ENCODE measurements around the gene CDH4.
A peak's percentile ranks its signal among the peaks of the same experiment; 100 is the strongest.

Gene CDH4

DNA sequence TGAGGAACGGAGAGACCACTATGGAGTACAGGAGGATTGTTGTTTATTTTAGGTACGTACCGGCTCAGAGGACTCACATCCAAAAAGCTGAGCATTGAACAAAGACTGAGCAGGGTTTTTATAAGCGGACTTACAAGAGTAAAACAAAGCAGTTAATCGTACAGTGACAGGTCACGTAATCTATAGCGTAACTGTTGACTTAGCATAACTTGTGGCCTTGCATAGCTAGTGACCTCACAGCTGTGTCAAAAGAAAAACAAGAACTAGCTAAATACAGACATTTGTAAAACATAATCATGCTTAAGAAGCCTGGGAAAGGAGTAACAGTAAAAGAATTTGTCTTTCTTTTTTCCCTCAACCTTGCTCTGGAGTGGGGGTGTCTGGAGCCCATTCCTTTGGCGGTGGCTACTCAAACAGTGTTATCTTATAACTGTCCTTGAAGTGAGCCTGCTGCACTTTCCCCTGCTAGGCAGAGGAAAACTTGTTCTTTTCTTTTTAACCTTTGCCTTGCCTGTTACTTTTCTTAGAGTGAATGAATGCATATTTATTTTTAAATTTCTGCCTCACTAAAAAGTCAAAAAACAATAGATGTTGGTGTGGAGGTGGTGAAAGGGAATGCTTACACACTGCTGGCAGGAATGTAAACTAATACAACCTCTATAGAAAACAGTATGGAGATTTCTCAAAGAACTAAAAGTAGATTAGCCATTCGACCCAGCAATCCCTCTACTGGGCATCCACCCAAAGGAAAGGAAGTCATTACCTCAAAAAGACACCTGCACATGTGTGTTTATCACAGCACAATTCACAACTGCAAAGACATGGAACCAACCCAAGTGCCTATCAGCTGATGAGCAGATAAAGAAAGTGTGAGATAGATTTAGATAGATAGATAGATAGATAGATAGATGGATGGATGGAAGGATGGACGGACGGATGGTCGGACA lies 704.6 kb downstream of the CDH4 start (continued):
- no peak; the same call in 1 of the 2 replicates for TF ChIP-seq KLF1 (tag by site-specific recombination; IDR thresholded peaks at IDR 0.05)
- TF ChIP-seq ZNF350 (tag by site-specific recombination; IDR thresholded peaks at IDR 0.05): no peak
- no peak for TF ChIP-seq ZSCAN30 (tag by site-specific recombination; IDR thresholded peaks at IDR 0.05)
- TF ChIP-seq, protein P1, sequence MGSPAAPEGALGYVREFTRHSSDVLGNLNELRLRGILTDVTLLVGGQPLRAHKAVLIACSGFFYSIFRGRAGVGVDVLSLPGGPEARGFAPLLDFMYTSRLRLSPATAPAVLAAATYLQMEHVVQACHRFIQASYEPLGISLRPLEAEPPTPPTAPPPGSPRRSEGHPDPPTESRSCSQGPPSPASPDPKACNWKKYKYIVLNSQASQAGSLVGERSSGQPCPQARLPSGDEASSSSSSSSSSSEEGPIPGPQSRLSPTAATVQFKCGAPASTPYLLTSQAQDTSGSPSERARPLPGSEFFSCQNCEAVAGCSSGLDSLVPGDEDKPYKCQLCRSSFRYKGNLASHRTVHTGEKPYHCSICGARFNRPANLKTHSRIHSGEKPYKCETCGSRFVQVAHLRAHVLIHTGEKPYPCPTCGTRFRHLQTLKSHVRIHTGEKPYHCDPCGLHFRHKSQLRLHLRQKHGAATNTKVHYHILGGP (tag by site-specific recombination; IDR thresholded peaks at IDR 0.05): no peak
- TF ChIP-seq REPIN1 (tag by site-specific recombination; IDR thresholded peaks at IDR 0.05; ENCODE audit: low read depth): no peak
- TF ChIP-seq ZNF138 (tag by site-specific recombination; IDR thresholded peaks at IDR 0.05; ENCODE audit: borderline replicate concordance): no peak
- TF ChIP-seq SCRT1 (tag by site-specific recombination; IDR thresholded peaks at IDR 0.05; ENCODE audit: borderline replicate concordance): 0 out of 2 replicates have a peak, but pooled peaks have one; percentile 44
- TF ChIP-seq FEZF1 (tag by site-specific recombination; IDR thresholded peaks at IDR 0.05): peak; percentile 84
- peak; percentile 54; the same call in 1 of the 2 replicates for TF ChIP-seq BCL11A (tag by site-specific recombination; IDR thresholded peaks at IDR 0.05; ENCODE audit: low read depth)
- no peak for TF ChIP-seq WT1 (tag by site-specific recombination; IDR thresholded peaks at IDR 0.05)
- no peak for TF ChIP-seq KLF9 (tag by site-specific recombination; IDR thresholded peaks at IDR 0.05; ENCODE audit: low read depth)
- TF ChIP-seq ZBTB1 (tag by site-specific recombination; IDR thresholded peaks at IDR 0.05): no peak
- TF ChIP-seq KLF10 (tag by site-specific recombination; IDR thresholded peaks at IDR 0.05): peak; percentile 19; the same call in 1 of the 2 replicates
- TF ChIP-seq KLF7 (tag by site-specific recombination; IDR thresholded peaks at IDR 0.05; ENCODE audit: borderline replicate concordance): no peak
- TF ChIP-seq ZNF302 (tag by site-specific recombination; IDR thresholded peaks at IDR 0.05; ENCODE audit: low read depth): no peak
- no peak for TF ChIP-seq ZNF24 (tag by site-specific recombination; IDR thresholded peaks at IDR 0.05)
- TF ChIP-seq ZNF654 (tag by site-specific recombination; IDR thresholded peaks at IDR 0.05; ENCODE audit: low read depth): no peak
- peak; percentile 94 for TF ChIP-seq SCRT2 (tag by site-specific recombination; IDR thresholded peaks at IDR 0.05)
- peak; percentile 61; the same call in 1 of the 2 replicates for TF ChIP-seq ZNF600 (tag by site-specific recombination; IDR thresholded peaks at IDR 0.05)
- TF ChIP-seq, protein P2, sequence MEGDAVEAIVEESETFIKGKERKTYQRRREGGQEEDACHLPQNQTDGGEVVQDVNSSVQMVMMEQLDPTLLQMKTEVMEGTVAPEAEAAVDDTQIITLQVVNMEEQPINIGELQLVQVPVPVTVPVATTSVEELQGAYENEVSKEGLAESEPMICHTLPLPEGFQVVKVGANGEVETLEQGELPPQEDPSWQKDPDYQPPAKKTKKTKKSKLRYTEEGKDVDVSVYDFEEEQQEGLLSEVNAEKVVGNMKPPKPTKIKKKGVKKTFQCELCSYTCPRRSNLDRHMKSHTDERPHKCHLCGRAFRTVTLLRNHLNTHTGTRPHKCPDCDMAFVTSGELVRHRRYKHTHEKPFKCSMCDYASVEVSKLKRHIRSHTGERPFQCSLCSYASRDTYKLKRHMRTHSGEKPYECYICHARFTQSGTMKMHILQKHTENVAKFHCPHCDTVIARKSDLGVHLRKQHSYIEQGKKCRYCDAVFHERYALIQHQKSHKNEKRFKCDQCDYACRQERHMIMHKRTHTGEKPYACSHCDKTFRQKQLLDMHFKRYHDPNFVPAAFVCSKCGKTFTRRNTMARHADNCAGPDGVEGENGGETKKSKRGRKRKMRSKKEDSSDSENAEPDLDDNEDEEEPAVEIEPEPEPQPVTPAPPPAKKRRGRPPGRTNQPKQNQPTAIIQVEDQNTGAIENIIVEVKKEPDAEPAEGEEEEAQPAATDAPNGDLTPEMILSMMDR (tag by site-specific recombination; IDR thresholded peaks at IDR 0.05): no peak
- TF ChIP-seq, protein P3, sequence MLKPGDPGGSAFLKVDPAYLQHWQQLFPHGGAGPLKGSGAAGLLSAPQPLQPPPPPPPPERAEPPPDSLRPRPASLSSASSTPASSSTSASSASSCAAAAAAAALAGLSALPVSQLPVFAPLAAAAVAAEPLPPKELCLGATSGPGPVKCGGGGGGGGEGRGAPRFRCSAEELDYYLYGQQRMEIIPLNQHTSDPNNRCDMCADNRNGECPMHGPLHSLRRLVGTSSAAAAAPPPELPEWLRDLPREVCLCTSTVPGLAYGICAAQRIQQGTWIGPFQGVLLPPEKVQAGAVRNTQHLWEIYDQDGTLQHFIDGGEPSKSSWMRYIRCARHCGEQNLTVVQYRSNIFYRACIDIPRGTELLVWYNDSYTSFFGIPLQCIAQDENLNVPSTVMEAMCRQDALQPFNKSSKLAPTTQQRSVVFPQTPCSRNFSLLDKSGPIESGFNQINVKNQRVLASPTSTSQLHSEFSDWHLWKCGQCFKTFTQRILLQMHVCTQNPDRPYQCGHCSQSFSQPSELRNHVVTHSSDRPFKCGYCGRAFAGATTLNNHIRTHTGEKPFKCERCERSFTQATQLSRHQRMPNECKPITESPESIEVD (tag by site-specific recombination; IDR thresholded peaks at IDR 0.05): peak; percentile 92
- TF ChIP-seq, protein P4, sequence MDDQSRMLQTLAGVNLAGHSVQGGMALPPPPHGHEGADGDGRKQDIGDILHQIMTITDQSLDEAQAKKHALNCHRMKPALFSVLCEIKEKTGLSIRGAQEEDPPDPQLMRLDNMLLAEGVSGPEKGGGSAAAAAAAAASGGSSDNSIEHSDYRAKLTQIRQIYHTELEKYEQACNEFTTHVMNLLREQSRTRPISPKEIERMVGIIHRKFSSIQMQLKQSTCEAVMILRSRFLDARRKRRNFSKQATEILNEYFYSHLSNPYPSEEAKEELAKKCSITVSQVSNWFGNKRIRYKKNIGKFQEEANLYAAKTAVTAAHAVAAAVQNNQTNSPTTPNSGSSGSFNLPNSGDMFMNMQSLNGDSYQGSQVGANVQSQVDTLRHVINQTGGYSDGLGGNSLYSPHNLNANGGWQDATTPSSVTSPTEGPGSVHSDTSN (CRISPR knock-in tag; IDR thresholded peaks at IDR 0.05): no peak
- TF ChIP-seq OSR2 (tag by site-specific recombination; IDR thresholded peaks at IDR 0.05): peak; percentile 52; the same call in 1 of the 2 replicates
- TF ChIP-seq ZNF404 (tag by site-specific recombination; IDR thresholded peaks at IDR 0.05): no peak
- no peak for TF ChIP-seq ZNF624 (tag by site-specific recombination; IDR thresholded peaks at IDR 0.05)
- TF ChIP-seq ZNF335 (tag by site-specific recombination; conservative IDR thresholded peaks at IDR 0.05): 0 out of 2 replicates have a peak, but pooled peaks have one; percentile 10
- TF ChIP-seq SETDB1 (IDR thresholded peaks at IDR 0.05; ENCODE audit: insufficient read length, low read length): no peak
- peak; percentile 40; the same call in 1 of the 2 replicates for TF ChIP-seq OVOL3 (tag by site-specific recombination; IDR thresholded peaks at IDR 0.05)
- TF ChIP-seq ZNF776 (tag by site-specific recombination; IDR thresholded peaks at IDR 0.05; ENCODE audit: borderline replicate concordance): no peak
- peak; percentile 37; the same call in 1 of the 2 replicates for TF ChIP-seq ZXDB (tag by site-specific recombination; IDR thresholded peaks at IDR 0.05)
- TF ChIP-seq MEIS1 (CRISPR knock-in tag; IDR thresholded peaks at IDR 0.05; ENCODE audit: borderline replicate concordance): no peak
- TF ChIP-seq ZBTB7A (tag by site-specific recombination; IDR thresholded peaks at IDR 0.05; ENCODE audit: low read depth): no peak
- TF ChIP-seq SP3 (tag by site-specific recombination; IDR thresholded peaks at IDR 0.05): no peak
- peak; percentile 70 for TF ChIP-seq PRDM1 (tag by site-specific recombination; IDR thresholded peaks at IDR 0.05)
- TF ChIP-seq ZNF133 (tag by site-specific recombination; IDR thresholded peaks at IDR 0.05): no peak
- TF ChIP-seq ZNF132 (tag by site-specific recombination; IDR thresholded peaks at IDR 0.05; ENCODE audit: borderline replicate concordance): no peak
